OCI-LY1 (cell line): ENCODE data around the gene MTREX.

Experiments used
- H2AFZ ChIP-seq: fragments of 200-600 bp; sonication (generic), shearing (Covaris generic); 2 replicates; pipeline ENCODE4 v1.6.0; 2014; ENCODE audit warnings: antibody characterized with exemption, mild to moderate bottlenecking, low read length
- H3F3A ChIP-seq: fragments of 200-600 bp; sonication (generic), shearing (Covaris generic); 2 replicates; pipeline ENCODE4 v1.6.0; 2014; ENCODE audit warnings: mild to moderate bottlenecking, antibody characterized with exemption, low read length, moderate library complexity; ENCODE audit not compliant: insufficient read depth
- H3K27ac ChIP-seq: fragments of 200-600 bp; sonication (generic); 2 replicates; pipeline ENCODE4 v1.5.1; 2014; ENCODE audit warnings: low read length, mixed run types, mild to moderate bottlenecking, low read depth; ENCODE audit not compliant: poor library complexity, severe bottlenecking
- H3K27me3 ChIP-seq: fragments of 200-600 bp; sonication (generic); 2 replicates; pipeline ENCODE4 v1.6.0; 2014; ENCODE audit warnings: antibody characterized with exemption, mild to moderate bottlenecking, low read length, moderate library complexity; ENCODE audit not compliant: insufficient read depth
- H3K36me3 ChIP-seq: fragments of 200-600 bp; sonication (generic); 2 replicates; pipeline ENCODE4 v1.6.1; 2014; ENCODE audit warnings: mild to moderate bottlenecking, antibody characterized with exemption, low read length, moderate library complexity, mixed read lengths; ENCODE audit not compliant: insufficient read depth
- H3K4me1 ChIP-seq: fragments of 200-600 bp; sonication (generic); 2 replicates; pipeline ENCODE4 v1.5.1; 2014; ENCODE audit warnings: mild to moderate bottlenecking, low read length, moderate library complexity; ENCODE audit not compliant: insufficient read depth, severe bottlenecking
- H3K4me2 ChIP-seq: fragments of 200-600 bp; sonication (generic), shearing (Covaris generic); 2 replicates; pipeline ENCODE4 v1.6.1; 2014; ENCODE audit warnings: low read length
- H3K4me3 ChIP-seq: fragments of 200-600 bp; sonication (generic); 2 replicates; pipeline ENCODE4 v1.5.1; 2014; ENCODE audit warnings: low read length, low read depth, mild to moderate bottlenecking, mixed read lengths; ENCODE audit not compliant: poor library complexity, severe bottlenecking
- H3K79me2 ChIP-seq: fragments of 200-600 bp; shearing (Covaris generic); 2 replicates; pipeline ENCODE4 v1.6.1; 2016; ENCODE audit warnings: mixed run types, low read length, mixed read lengths; ENCODE audit not compliant: insufficient read depth
- H3K9ac ChIP-seq: fragments of 200-600 bp; sonication (generic), shearing (Covaris generic); 2 replicates; pipeline ENCODE4 v1.6.1; 2014; ENCODE audit warnings: mild to moderate bottlenecking, low read length, mixed read lengths
- H3K9me2 ChIP-seq: fragments of 200-600 bp; sonication (generic), shearing (Covaris generic); 2 replicates; pipeline ENCODE4 v1.6.1; 2014; ENCODE audit warnings: low read depth, mild to moderate bottlenecking, low read length, mixed read lengths
- H3K9me3 ChIP-seq: fragments of 200-600 bp; shearing (Covaris generic); 2 replicates; pipeline ENCODE4 v1.6.1; 2014; ENCODE audit warnings: low read length, mixed read lengths
- H4K20me1 ChIP-seq: fragments of 200-600 bp; sonication (generic), shearing (Covaris generic); 2 replicates; pipeline ENCODE4 v1.6.0; 2016; ENCODE audit warnings: mild to moderate bottlenecking, low read length; ENCODE audit not compliant: insufficient read depth
- EZH2 ChIP-seq: fragments of 200-600 bp; sonication (generic), shearing (Covaris generic); IDR thresholded peaks from 2 replicates; pipeline ENCODE4 v1.8.0; 2017; ENCODE audit warnings: borderline replicate concordance, mixed run types, mild to moderate bottlenecking, antibody characterized with exemption, low read length, moderate library complexity, mixed read lengths
- TF ChIP-seq, protein P1 (sequence below): fragments of 200-600 bp; sonication (generic), shearing (Covaris generic); IDR thresholded peaks from 2 replicates; pipeline ENCODE4 v1.5.1; 2017; ENCODE audit warnings: mild to moderate bottlenecking, antibody characterized with exemption, low read length, moderate library complexity, mixed read lengths

MTREX gene

DNA sequence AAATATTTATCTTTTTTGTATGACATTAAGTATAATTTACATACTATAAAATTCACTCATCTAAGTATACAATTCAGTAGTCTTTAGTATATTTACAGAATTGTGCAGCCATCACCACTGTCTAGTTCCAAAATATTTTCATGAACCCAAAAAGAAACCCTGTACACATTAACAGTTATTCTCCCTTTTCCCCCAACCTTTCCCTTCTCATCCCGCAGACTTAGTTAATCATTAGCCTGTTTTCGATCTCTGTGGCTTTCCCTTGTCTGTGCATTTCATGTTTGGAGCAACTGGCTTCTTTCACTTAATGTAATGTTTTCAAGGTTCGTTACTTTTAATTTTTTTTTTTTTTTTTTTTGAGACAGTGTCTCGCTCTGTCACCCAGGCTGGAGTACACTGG is 37.5 kb downstream of the MTREX start:
- Histone ChIP-seq H2AFZ (no peak overlapping the region), H3F3A (peaks cover 11% of the 10 kb centered on the region; the same call in 1 of the 2 replicates), H3K4me2 (no peak overlapping the region), H3K4me1 (no peaks in the 10 kb centered on the region), H4K20me1 (no peaks in the 10 kb centered on the region), H3K4me3 (no peak overlapping the region), H3K36me3 (peaks cover 91% of the 10 kb centered on the region), H3K27me3 (no peaks in the 10 kb centered on the region), H3K79me2 (no peaks in the 10 kb centered on the region), H3K9me2 (no peaks in the 10 kb centered on the region), H3K27ac (no peak overlapping the region), H3K9ac (no peak overlapping the region), H3K9me3 (no peaks in the 10 kb centered on the region)
- TF ChIP-seq EZH2 = no peak
- TF ChIP-seq, protein P1, sequence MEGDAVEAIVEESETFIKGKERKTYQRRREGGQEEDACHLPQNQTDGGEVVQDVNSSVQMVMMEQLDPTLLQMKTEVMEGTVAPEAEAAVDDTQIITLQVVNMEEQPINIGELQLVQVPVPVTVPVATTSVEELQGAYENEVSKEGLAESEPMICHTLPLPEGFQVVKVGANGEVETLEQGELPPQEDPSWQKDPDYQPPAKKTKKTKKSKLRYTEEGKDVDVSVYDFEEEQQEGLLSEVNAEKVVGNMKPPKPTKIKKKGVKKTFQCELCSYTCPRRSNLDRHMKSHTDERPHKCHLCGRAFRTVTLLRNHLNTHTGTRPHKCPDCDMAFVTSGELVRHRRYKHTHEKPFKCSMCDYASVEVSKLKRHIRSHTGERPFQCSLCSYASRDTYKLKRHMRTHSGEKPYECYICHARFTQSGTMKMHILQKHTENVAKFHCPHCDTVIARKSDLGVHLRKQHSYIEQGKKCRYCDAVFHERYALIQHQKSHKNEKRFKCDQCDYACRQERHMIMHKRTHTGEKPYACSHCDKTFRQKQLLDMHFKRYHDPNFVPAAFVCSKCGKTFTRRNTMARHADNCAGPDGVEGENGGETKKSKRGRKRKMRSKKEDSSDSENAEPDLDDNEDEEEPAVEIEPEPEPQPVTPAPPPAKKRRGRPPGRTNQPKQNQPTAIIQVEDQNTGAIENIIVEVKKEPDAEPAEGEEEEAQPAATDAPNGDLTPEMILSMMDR = no peak

DNA sequence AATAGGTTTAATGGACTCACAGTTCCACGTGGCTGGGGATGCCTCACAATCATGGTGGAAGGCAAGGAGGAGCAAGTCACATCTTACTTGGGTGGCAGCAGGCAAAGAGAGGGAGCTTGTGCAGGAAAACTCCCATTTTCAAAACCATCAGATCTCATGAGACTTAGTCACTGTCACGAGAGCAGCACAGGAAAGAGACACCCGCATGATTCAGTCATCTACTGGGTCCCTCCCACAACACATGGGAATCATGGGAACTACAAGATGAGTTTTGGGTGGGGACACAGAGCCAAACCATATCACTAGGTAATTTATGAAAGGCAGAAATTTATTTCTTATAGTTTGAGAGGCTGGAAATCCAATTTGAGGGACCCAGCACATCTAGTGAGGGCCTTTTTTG is 40.0 kb downstream of the MTREX start:
- Histone ChIP-seq H3K27ac (no peak overlapping the region), H3K27me3 (no peaks in the 10 kb centered on the region), H3K9me2 (no peaks in the 10 kb centered on the region), H3K4me3 (no peak overlapping the region), H2AFZ (no peak overlapping the region), H3F3A (peaks cover 5% of the 10 kb centered on the region; the same call in 1 of the 2 replicates), H4K20me1 (no peaks in the 10 kb centered on the region), H3K9me3 (no peaks in the 10 kb centered on the region), H3K4me1 (no peaks in the 10 kb centered on the region), H3K9ac (no peak overlapping the region), H3K4me2 (no peak overlapping the region), H3K36me3 (peaks cover 92% of the 10 kb centered on the region), H3K79me2 (no peaks in the 10 kb centered on the region)
- no peak for TF ChIP-seq EZH2
- TF ChIP-seq, protein P1 = no peak

DNA sequence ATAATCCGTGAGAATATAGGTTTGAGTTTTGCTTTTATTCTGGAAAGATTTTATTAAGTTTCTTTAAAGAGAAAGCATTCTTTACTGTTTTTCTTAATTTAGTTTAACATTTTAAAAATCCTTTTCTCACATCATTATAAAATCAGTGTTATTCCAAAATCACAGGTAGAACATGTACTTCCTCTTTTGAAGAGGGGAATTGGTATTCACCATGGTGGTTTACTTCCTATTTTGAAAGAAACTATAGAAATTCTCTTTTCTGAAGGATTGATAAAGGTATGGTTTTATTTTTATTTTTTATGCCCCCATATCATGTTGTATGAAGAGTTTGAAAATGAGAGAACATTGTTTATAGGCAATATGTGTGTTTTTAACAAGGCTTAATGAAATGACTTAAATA is 43.0 kb downstream of the MTREX start:
- no peaks in the 10 kb centered on the region for H3K27me3 ChIP-seq
- H3K36me3 ChIP-seq = peaks cover 94% of the 10 kb centered on the region
- H3K79me2 ChIP-seq = no peaks in the 10 kb centered on the region
- H3K27ac ChIP-seq = no peak overlapping the region
- no peak overlapping the region for H3K4me2 ChIP-seq
- H3K4me3 ChIP-seq = no peak overlapping the region
- no peaks in the 10 kb centered on the region for H3K9me2 ChIP-seq
- no peaks in the 10 kb centered on the region for H3K9me3 ChIP-seq
- TF ChIP-seq, protein P1 = no peak
- TF ChIP-seq EZH2 = no peak
- no peaks in the 10 kb centered on the region for H3K4me1 ChIP-seq
- no peaks in the 10 kb centered on the region for H3F3A ChIP-seq
- no peak overlapping the region for H3K9ac ChIP-seq
- H2AFZ ChIP-seq = no peak overlapping the region
- H4K20me1 ChIP-seq = no peaks in the 10 kb centered on the region
